NCI-H526 treated with DMSO at 0.1 percent for 48 hours (cell line): ENCODE measurements around the gene SMIM10L2A.
"Not testable (repeated sequence)": the region's sequence is repeated elsewhere in the genome, so short reads cannot be mapped to it uniquely, and the experiment has no call there.

Source experiments
- DNase-seq: peaks from one replicate; lab custom pipeline; 2025; lab: John Stamatoyannopoulos, UW

SMIM10L2A gene

DNA sequence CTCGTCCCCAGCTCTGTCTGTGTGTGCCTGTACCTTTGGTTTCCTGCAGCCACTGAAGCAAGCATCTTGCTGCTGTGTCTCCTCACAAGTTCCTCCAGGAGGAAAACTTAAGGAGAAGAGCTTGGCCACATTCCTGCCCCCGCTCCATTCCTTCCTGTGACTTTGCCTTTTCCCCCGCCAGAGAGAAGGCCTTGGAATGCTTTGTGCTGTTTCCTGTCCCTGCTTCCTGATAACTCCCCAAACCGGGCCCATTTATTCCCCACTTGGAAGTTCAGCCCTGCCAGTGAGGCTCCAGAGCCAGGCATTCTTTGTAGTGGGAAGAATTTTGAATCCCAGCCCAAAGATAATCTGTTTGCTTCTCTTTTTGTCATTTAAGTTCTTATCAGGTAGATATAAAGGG is 33.1 kb downstream of the SMIM10L2A start:
- DNase-seq: no peak

DNA sequence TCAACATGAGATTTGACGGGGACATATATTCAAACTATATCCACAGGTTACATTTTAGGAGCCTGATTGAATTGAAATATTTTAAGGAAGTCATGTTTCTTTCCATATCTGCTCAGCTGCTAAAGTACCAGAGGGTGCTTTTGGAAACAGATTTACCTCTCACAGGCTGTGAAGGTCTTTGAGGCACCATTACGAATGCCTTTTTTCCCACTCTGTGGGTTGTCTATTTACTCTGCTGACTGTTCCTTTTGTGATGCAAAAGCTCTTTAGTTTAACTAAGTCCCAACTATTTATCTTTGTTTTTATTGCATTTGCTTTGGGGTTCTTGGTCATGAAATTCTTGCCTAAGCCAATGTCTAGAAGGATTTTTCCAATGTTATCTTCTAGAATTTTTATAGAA is 40.0 kb downstream of the SMIM10L2A start:
- not testable (repeated sequence) for DNase-seq

DNA sequence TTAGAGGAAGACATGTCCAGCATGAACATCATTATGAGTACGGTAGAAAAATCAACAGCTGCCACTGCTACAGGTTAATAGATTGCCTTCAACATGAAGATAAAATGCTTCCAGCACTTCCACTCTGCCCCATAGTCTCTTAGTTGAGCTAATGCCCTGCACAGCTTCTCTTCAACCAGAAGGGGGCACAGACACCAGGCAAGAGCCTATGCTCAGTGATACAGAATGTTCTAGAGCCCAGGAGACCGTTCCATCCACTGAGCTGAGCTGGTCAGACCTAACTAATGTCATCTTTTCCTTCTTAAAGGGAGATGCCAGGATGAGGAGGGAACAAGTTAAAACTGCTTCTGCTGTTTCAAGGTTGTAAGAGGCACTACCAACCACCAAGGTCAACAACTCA is 42.2 kb downstream of the SMIM10L2A start:
- no peak for DNase-seq

DNA sequence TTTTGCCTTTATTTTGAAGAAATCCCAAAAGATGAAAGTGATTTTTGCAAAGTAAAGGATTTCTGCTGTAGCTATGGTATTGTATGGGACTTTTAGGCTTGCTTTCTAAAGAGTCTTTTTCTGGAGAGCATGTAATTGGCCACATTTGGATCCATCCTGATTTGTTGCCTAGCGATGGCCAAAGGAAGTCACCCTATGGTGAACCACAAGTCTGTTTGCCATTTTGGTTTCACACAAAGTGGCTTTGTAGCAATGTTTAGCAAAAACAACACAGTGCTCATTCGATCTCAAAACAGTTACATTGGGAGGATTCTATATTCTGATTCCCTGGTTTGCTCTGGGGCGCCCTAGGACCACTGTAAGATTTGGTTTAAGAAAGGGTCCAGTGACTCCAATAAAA is 54.6 kb downstream of the SMIM10L2A start:
- no peak for DNase-seq

DNA sequence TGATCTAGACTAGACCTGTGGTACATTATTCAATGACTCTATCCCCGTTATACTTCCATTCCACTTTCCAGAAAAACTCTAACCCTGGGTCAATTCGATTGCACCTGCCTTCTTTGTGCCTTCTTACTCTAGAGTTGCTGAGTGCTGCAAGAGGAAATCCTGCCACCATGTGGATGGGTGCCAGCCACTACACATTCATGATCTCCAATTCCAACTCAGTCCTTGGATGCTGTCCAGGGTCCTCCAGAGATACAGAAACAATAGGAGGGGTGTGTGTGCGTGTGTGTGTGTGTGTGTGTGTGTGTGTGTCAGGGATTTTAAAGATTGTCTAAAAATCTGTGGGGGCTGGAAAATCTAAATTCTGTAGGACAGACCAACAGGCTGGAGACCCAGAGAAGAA is 55.8 kb downstream of the SMIM10L2A start:
- DNase-seq: peak; percentile 24
